ENCODE results near the gene UBE2B.

UBE2B gene

GRCh38 chr5:134440201-134440755 lies 68.9 kb downstream of the UBE2B start:
- no peak for TF ChIP-seq CTCF (IDR thresholded peaks at IDR 0.05; ENCODE audit: extremely low read depth, insufficient read depth, missing control alignments)
- in situ Hi-C loops (cut with MboI; ENCODE audit: low pct_unique_long_range_greater_than_20kb, low sequenced_read_pairs, unreplicated experiment) = no loop called here
- DNase-seq (ENCODE audit: low spot score) = no peak
